Thyroid gland (tissue), 4 donors: ENCODE data around the gene TCEAL5. TPM values are rescaled to one million over a fixed set of nuclear protein-coding genes. Genes with fewer than 3 reads are reported as not detected.

Source experiments
- DNase-seq, 2 donors: peaks; one replicate each; pipeline ENCODE4 v3.0.0-alpha.2; 2019
- H3K27ac ChIP-seq, 3 donors: fragments of 200-600 bp; sonication (generic); 1 replicate in 2 of 3; 2 replicates in 1 of 3; pipeline ENCODE4 v1.5.1; 2016 to 2019; ENCODE audit warnings: mild to moderate bottlenecking in 1 of 3, moderate library complexity in 1 of 3
- H3K27me3 ChIP-seq: fragments of 200-600 bp; sonication (generic); one replicate; pipeline ENCODE4 v1.5.1; 2019
- H3K36me3 ChIP-seq, 2 donors: fragments of 200-600 bp; sonication (generic); one replicate each; pipeline ENCODE4 v1.5.1; 2016 to 2019
- H3K4me1 ChIP-seq, 2 donors: fragments of 200-600 bp; sonication (generic); one replicate each; pipeline ENCODE4 v1.5.1; 2017 to 2019
- H3K4me3 ChIP-seq, 3 donors: fragments of 200-600 bp; sonication (generic); replicated peaks in 1 of 3; 1 replicate in 2 of 3; 2 replicates in 1 of 3; pipeline ENCODE4 v1.5.1; 2016; ENCODE audit warnings: mild to moderate bottlenecking in 1 of 3
- H3K9me3 ChIP-seq: fragments of 200-600 bp; sonication (generic); one replicate; pipeline ENCODE4 v1.5.1; 2017
- POLR2A ChIP-seq, 2 donors: fragments of 450-650 bp; IDR thresholded peaks; one replicate each; pipeline ENCODE4 v1.6.1; 2017; ENCODE audit warnings: antibody characterized with exemption in 2 of 2, mild to moderate bottlenecking in 2 of 2, moderate library complexity in 1 of 2
- WGBS, 2 donors: methylation state at CpG; one replicate each; pipeline ENCODE4 v1.1.5; 2017; 5-methylcytosine and 5-hydroxymethylcytosine counted together
- intact Hi-C: fragments of 100-400 bp; cut with DNase I; formaldehyde crosslinking; loops from one replicate; pipeline ENCODE4 v1.15.1; 2023
- total RNA-seq, 4 donors: library from RNA; depleted of rRNA; stranded (reverse); fragments of >200 nt; gene quantifications; one replicate each; pipeline ENCODE4 v1.2.3, GENCODE V29; 2016
- TF ChIP-seq, protein P1 (sequence below), 6 experiments: fragments of 200-600 bp in 3 of 6; fragments of 450-650 bp in 3 of 6; sonication (generic) in 3 of 6; IDR thresholded peaks; one replicate each; pipeline ENCODE4 v1.5.1; 2016 to 2019; ENCODE audit warnings: antibody characterized with exemption in 6 of 6, mild to moderate bottlenecking in 2 of 6, inconsistent platforms in 1 of 6, moderate library complexity in 1 of 6

The TCEAL5 gene
- total RNA-seq, 4 donors from 2014 or later, result 0.88 to 2.2 (median 1.0) TPM; not detected in 1

DNA sequence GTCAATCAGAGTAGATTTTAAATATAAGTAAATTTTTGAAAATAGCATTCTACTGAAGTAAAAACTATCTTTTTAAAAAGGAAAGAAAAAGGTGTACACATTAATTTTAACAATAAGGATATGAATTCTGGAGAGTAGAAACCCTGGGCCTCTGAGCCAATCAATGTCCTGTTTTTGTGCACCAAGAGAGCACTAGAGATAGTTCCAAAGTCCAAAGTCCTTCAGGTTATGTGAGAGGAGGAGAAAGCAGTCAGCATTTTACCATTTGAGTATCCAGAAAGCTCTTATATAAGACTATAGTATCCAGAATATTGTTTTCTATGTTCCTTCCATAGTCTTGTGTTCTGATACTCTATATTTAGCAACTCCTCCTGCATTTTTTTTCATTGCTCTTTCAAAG lies 18.3 kb downstream of the TCEAL5 start:
- H3K36me3 ChIP-seq, result no peaks in the 10 kb centered on the region
- DNase-seq, result no peak
- H3K9me3 ChIP-seq, result no peaks in the 10 kb centered on the region
- no peaks in the 10 kb centered on the region for H3K4me1 ChIP-seq
- no peaks in the 10 kb centered on the region for H3K27me3 ChIP-seq
- H3K27ac ChIP-seq, result no peak overlapping the region
- TF ChIP-seq POLR2A (IDR thresholded peaks at IDR 0.05), result no peak
- TF ChIP-seq, protein P1, sequence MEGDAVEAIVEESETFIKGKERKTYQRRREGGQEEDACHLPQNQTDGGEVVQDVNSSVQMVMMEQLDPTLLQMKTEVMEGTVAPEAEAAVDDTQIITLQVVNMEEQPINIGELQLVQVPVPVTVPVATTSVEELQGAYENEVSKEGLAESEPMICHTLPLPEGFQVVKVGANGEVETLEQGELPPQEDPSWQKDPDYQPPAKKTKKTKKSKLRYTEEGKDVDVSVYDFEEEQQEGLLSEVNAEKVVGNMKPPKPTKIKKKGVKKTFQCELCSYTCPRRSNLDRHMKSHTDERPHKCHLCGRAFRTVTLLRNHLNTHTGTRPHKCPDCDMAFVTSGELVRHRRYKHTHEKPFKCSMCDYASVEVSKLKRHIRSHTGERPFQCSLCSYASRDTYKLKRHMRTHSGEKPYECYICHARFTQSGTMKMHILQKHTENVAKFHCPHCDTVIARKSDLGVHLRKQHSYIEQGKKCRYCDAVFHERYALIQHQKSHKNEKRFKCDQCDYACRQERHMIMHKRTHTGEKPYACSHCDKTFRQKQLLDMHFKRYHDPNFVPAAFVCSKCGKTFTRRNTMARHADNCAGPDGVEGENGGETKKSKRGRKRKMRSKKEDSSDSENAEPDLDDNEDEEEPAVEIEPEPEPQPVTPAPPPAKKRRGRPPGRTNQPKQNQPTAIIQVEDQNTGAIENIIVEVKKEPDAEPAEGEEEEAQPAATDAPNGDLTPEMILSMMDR (IDR thresholded peaks at IDR 0.05), result no peak
- intact Hi-C loops, result no loop called here
- H3K4me3 ChIP-seq, result no peak overlapping the region

DNA sequence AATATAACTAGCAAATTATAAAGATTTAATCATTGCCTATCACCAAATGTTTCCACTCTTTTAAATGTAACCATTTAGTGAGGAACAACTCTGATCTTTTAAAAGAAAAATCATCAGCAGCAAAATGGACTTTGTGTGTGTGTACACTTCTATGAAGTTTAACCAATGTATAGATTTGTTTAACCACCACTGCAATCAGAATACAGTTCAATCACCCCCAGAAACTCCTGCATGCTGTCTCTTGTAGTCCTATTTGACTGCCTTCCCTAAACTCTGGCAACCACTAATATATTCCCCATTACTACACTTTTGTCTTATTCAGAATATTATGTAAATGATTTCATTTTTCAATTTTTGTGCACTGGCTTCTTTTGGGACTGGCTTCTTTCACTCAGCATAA lies 19.9 kb downstream of the TCEAL5 start:
- Histone ChIP-seq H3K36me3 (no peaks in the 10 kb centered on the region), H3K27me3 (no peaks in the 10 kb centered on the region), H3K4me3 (no peak overlapping the region), H3K9me3 (no peaks in the 10 kb centered on the region), H3K4me1 (no peaks in the 10 kb centered on the region), H3K27ac (no peak overlapping the region)
- DNase-seq, result no peak
- intact Hi-C loops, result no loop called here
- TF ChIP-seq, protein P1 (IDR thresholded peaks at IDR 0.05), result no peak
- TF ChIP-seq POLR2A (IDR thresholded peaks at IDR 0.05), result no peak

DNA sequence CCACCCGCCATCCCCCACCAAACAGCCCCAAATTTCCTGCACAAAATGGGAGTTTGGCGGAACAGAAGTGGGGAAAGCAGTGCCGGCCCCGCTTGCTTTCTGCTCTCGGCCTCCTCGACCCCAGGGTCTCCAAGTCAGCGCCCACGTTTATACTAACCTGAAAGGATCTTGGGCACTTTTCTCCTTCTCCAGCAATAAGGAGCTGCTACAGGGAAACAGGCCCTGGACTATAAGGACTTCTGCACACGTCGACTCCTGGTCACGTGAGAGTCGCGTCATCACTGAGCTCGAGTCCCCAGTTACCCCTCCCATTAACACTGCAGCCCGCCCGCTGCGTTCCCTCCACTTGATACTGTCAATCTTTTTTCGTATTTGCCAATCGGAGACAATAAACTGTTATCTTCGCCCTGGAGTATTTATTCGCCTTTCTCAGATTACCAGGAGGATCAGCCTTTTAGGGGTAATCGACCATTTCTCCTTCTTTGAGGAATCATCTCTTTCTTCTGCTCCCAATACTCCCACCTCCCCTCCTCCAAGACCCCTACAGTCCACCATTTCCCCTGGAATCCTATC lies 21.5 kb downstream of the TCEAL5 start, which contains the start of gene TCEAL8:
Gene TCEAL8, minus strand, starts transcription at position 235 of the 573 bp plus-strand sequence. CDS start 1,176 bp downstream, outside the sequence.
- Histone ChIP-seq H3K27me3 (no peaks in the 10 kb centered on the region), H3K4me3 (peak within 1 kb of the TSS in 2 of 3 donors; percentile 39 to 54), H3K36me3 (no peaks in the 10 kb centered on the region), H3K4me1 (no peaks in the 10 kb centered on the region), H3K27ac (peak within 1 kb of the TSS; percentile 55 to 88 (median 80)), H3K9me3 (no peaks in the 10 kb centered on the region)
- WGBS, 2 donors, result 0 to 1% methylated on average over 20 to 22 of the region's 22 CpGs
- intact Hi-C loops, result no loop called here
- DNase-seq, result peak; percentile 84
- TF ChIP-seq, protein P1 (IDR thresholded peaks at IDR 0.05), result no peak
- TF ChIP-seq POLR2A (IDR thresholded peaks at IDR 0.05), result peak in 1 of 2 donors; percentile 84

GRCh38 chrX:103254171-103254824 lies 22.3 kb downstream of the TCEAL5 start:
- peak in 1 of 2 donors; percentile 43 for TF ChIP-seq POLR2A (IDR thresholded peaks at IDR 0.05)
- TF ChIP-seq, protein P1 (IDR thresholded peaks at IDR 0.05), result no peak
- Histone ChIP-seq H3K4me1 (no peaks in the 10 kb centered on the region), H3K36me3 (no peaks in the 10 kb centered on the region), H3K9me3 (no peaks in the 10 kb centered on the region), H3K4me3 (peak overlapping the region in 2 of 3 donors; percentile 39 to 54), H3K27me3 (no peaks in the 10 kb centered on the region), H3K27ac (peak overlapping the region; percentile 55 to 88 (median 80))
- WGBS, 2 donors, result 1 to 2% methylated on average over 22 of the region's 22 CpGs
- peak; percentile 73 to 74 for DNase-seq
- intact Hi-C loops, result no loop called here

DNA sequence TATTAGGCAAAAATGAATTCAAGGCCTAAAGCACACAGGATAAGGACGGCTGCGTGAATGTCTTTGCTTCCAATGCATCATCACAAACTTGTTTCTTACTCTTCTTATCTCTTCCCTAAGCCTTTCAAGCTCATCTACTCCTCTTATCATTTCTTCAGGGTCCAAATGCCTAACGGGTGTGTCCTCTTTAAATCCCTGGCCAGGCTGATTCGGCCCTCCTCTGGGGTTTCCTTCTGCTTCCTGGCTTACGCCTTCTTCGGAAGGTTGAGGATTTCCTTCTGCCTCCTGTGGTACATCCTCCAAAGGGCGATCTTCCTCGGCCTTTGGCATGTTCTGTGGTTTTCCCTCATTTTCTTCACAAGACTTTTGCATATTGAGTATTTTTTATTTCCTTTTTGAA lies 22.9 kb downstream of the TCEAL5 start:
- DNase-seq, result peak in 1 of 2 donors; percentile 3
- peak overlapping the region; percentile 55 to 88 (median 80) for H3K27ac ChIP-seq
- H3K4me3 ChIP-seq, result peak overlapping the region in 2 of 3 donors; percentile 10 to 39
- no peaks in the 10 kb centered on the region for H3K9me3 ChIP-seq
- no peak for TF ChIP-seq POLR2A (IDR thresholded peaks at IDR 0.05)
- TF ChIP-seq, protein P1 (IDR thresholded peaks at IDR 0.05), result no peak
- no peaks in the 10 kb centered on the region for H3K27me3 ChIP-seq
- H3K36me3 ChIP-seq, result no peaks in the 10 kb centered on the region
- no peaks in the 10 kb centered on the region for H3K4me1 ChIP-seq
- WGBS, 2 donors, result 23 to 24% methylated on average over 8 of the region's 8 CpGs
- intact Hi-C loops, result no loop called here
